Measurements from ENCODE around the gene ADCK1. TPM values are rescaled to one million over a fixed set of nuclear protein-coding genes. Genes with fewer than 3 reads are reported as not detected.
A peak's percentile ranks its signal among the peaks of the same experiment; 100 is the strongest.

The ADCK1 gene
- total RNA-seq, 1 donor from 2014 or later, result 4.5 TPM

DNA sequence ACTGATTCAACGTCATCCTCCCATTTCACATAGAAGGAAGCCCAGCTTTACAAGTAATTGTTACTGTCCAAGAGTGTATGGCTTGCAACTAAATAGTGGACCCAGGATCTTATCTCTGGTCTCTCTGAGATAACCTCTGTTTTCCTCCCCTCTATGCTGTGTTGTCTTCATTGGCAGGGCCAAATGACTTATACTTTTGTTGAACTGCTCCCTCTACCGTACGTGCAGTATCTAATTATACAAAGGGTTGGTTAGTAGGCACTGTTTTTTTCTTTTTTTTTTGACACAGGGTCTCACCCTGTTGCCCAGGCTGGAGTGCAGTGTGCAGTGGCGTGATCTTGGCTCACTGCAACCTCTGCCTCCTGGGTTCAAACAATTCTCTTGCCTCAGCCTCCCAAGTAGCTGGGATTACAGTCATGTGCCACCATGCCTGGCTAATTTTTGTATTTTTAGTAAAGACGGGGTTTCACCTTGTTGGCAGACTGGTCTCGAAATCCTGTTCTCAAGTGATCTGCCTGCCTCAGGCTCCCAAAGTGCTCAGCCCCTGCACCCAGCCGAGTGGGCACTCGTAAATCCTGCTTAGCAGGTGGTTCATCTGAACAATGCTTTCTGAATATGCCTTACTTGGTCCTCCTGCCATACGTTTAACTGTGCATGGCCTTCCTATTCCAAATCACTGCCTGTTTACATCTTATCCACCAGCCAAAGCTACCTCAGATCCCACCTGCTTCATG lies 162.1 kb downstream of the ADCK1 start:
- TF ChIP-seq, protein P1, sequence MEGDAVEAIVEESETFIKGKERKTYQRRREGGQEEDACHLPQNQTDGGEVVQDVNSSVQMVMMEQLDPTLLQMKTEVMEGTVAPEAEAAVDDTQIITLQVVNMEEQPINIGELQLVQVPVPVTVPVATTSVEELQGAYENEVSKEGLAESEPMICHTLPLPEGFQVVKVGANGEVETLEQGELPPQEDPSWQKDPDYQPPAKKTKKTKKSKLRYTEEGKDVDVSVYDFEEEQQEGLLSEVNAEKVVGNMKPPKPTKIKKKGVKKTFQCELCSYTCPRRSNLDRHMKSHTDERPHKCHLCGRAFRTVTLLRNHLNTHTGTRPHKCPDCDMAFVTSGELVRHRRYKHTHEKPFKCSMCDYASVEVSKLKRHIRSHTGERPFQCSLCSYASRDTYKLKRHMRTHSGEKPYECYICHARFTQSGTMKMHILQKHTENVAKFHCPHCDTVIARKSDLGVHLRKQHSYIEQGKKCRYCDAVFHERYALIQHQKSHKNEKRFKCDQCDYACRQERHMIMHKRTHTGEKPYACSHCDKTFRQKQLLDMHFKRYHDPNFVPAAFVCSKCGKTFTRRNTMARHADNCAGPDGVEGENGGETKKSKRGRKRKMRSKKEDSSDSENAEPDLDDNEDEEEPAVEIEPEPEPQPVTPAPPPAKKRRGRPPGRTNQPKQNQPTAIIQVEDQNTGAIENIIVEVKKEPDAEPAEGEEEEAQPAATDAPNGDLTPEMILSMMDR (IDR thresholded peaks at IDR 0.05; ENCODE audit: insufficient read depth, low read length, severe bottlenecking), result no peak
- Histone ChIP-seq H3K4me3 (ENCODE audit: low read depth, low read length) (no peak overlapping the region), H3K27me3 (ENCODE audit: control insufficient read depth, insufficient read depth, low read length) (no peaks in the 10 kb centered on the region), H3K36me3 (ENCODE audit: control insufficient read depth, insufficient read depth, low read length) (no peaks in the 10 kb centered on the region)
- no peak for FAIRE-seq
- peak; percentile 25 for DNase-seq (ENCODE audit: low read depth)

GRCh38 chr14:77962731-77963520 lies 163.0 kb downstream of the ADCK1 start:
- no peak for DNase-seq (ENCODE audit: low read depth)
- H3K4me3 ChIP-seq (ENCODE audit: low read depth, low read length), result no peak overlapping the region
- no peak for FAIRE-seq
- no peaks in the 10 kb centered on the region for H3K36me3 ChIP-seq (ENCODE audit: control insufficient read depth, insufficient read depth, low read length)
- TF ChIP-seq, protein P1 (IDR thresholded peaks at IDR 0.05; ENCODE audit: insufficient read depth, low read length, severe bottlenecking), result no peak
- no peaks in the 10 kb centered on the region for H3K27me3 ChIP-seq (ENCODE audit: control insufficient read depth, insufficient read depth, low read length)

DNA sequence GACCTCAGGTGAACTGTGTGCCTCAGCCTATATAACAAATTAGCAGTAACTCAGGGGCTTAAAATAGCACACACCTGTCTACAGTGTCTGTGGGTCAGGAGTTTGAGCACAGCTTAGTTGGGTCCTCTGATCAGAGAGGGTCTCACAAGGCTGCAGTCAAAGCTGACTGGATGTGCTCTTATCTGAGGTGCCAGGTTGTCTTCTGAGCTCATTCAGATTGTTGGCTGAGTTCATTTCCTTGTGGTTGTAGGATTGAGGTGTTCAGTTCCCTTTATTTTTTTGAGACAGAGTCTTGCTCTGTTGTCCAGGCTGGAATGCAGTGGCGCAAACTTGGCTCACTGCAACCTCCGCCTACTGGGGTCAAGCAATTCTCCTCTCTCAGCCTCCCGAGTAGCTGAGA lies 164.7 kb downstream of the ADCK1 start:
- DNase-seq (ENCODE audit: low read depth) (no peak), FAIRE-seq (no peak)
- Histone ChIP-seq H3K27me3 (ENCODE audit: control insufficient read depth, insufficient read depth, low read length) (no peaks in the 10 kb centered on the region), H3K4me3 (ENCODE audit: low read depth, low read length) (no peak overlapping the region), H3K36me3 (ENCODE audit: control insufficient read depth, insufficient read depth, low read length) (no peaks in the 10 kb centered on the region)
- TF ChIP-seq, protein P1 (IDR thresholded peaks at IDR 0.05; ENCODE audit: insufficient read depth, low read length, severe bottlenecking), result no peak

DNA sequence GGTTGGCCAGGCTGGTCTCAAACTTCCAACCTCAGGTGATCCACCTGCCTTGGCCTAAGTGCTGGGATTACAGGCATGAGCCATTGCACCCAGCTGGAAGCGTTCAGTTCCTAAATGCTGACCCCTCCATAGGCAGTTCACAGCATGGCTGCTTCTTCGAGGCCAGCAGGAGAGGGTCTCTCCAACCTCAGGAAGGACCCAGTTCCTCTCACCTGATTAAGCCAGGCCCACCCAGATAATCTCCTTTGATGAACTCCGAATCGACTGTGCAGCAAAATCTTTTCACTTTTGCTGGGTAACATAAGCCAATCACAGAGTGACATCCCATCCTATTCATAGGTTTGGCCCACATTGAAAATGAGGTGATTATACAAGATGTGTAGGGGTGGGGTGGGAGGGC lies 165.1 kb downstream of the ADCK1 start:
- Histone ChIP-seq H3K27me3 (ENCODE audit: control insufficient read depth, insufficient read depth, low read length) (no peaks in the 10 kb centered on the region), H3K4me3 (ENCODE audit: low read depth, low read length) (no peak overlapping the region), H3K36me3 (ENCODE audit: control insufficient read depth, insufficient read depth, low read length) (no peaks in the 10 kb centered on the region)
- DNase-seq (ENCODE audit: low read depth), result no peak
- FAIRE-seq, result no peak
- TF ChIP-seq, protein P1 (IDR thresholded peaks at IDR 0.05; ENCODE audit: insufficient read depth, low read length, severe bottlenecking), result no peak

- DNase-seq (ENCODE audit: low read depth) (peak; percentile 44), FAIRE-seq (no peak)
- H3K27me3 ChIP-seq (ENCODE audit: control insufficient read depth, insufficient read depth, low read length), result no peaks in the 10 kb centered on the region
- TF ChIP-seq, protein P1 (IDR thresholded peaks at IDR 0.05; ENCODE audit: insufficient read depth, low read length, severe bottlenecking), result no peak
- peak overlapping the region; percentile 34 for H3K4me3 ChIP-seq (ENCODE audit: low read depth, low read length)
- no peaks in the 10 kb centered on the region for H3K36me3 ChIP-seq (ENCODE audit: control insufficient read depth, insufficient read depth, low read length)
Observed at GRCh38 chr14:77965919-77966435, 166.1 kb downstream of the ADCK1 start.

Measured in bronchial epithelial cell (primary cell).